ENCODE data around the gene NDUFB10.

DNA sequence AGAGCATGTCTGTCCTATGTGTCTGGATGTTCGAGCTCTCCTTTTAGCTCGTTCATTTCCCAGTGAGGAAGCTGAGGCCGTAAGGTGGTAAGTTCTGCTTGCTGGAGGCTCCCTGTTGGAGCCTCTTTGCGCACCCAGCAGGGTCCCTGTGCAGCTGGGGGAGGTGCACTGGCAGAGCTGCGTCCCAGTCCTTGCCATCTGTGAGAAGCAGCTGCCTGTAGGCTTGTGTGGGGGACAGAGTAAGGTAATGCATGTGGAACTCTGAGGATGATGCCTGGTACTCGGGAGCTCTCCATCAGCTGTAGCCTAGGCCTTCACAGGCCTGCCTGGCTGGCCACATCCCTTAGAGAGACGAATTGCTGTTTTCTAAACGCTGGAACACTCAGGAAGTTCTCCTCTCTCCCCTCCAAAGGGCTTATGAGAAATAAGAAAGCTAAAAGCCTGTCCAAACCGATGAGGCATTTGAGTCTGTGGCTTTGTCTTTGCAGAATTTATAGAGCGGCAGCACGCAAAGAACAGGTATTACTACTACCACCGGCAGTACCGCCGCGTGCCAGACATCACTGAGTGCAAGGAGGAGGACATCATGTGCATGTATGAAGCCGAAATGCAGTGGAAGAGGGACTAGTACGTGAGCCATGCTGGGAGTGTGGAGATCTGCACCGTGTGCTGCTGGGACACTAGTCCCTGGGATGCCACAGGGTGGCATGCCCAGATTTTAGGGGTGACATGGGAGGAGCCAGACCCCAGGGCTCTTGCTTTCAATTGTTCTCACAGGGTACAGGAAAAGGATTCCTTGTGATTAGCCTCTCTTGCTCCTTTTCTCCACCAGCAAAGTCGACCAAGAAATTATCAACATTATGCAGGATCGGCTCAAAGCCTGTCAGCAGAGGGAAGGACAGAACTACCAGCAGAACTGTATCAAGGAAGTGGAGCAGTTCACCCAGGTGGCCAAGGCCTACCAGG, 1.6 kb downstream of the NDUFB10 start:
- TF ChIP-seq CTCF (IDR thresholded peaks at IDR 0.05; ENCODE audit: low read depth, low read length, missing input control) (no peak), YY1 (IDR thresholded peaks at IDR 0.05) (no peak), EGR1 (IDR thresholded peaks at IDR 0.05; ENCODE audit: low read depth in 2 of 2) (no peak), TAF1 (conservative IDR thresholded peaks at IDR 0.05) (no peak), FOXA1 (IDR thresholded peaks at IDR 0.05) (no peak), GABPA (IDR thresholded peaks at IDR 0.05 in 1 of 2, conservative IDR thresholded peaks at IDR 0.05 in 1 of 2) (no peak), RAD21 (IDR thresholded peaks at IDR 0.05) (no peak), RXRA (IDR thresholded peaks at IDR 0.05) (no peak), JUND (IDR thresholded peaks at IDR 0.05) (no peak), SP1 (IDR thresholded peaks at IDR 0.05) (no peak), REST (IDR thresholded peaks at IDR 0.05) (no peak), HNF4A (conservative IDR thresholded peaks at IDR 0.05) (no peak)
- TF ChIP-seq, protein P1, sequence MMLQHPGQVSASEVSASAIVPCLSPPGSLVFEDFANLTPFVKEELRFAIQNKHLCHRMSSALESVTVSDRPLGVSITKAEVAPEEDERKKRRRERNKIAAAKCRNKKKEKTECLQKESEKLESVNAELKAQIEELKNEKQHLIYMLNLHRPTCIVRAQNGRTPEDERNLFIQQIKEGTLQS (IDR thresholded peaks at IDR 0.05) = no peak
